ENCODE results near the gene P2RX7. TPM values are rescaled to one million over a fixed set of nuclear protein-coding genes. Genes with fewer than 3 reads are reported as not detected.
"Not testable (repeated sequence)": the region's sequence is repeated elsewhere in the genome, so short reads cannot be mapped to it uniquely, and the experiment has no call there.

The P2RX7 gene
- total RNA-seq, 1 experiment from 2014 or later, result 1.6 TPM

- Histone ChIP-seq H3K4me2 (ENCODE audit: low read length) (no peak overlapping the region), H3K27me3 (ENCODE audit: low read length) (no peaks in the 10 kb centered on the region), H3K9me3 (ENCODE audit: low read length) (no peaks in the 10 kb centered on the region), H3K79me2 (ENCODE audit: low read length) (no peaks in the 10 kb centered on the region), H3K4me1 (ENCODE audit: insufficient read depth, low read length) (peaks cover 22% of the 10 kb centered on the region), H3K36me3 (ENCODE audit: low read depth, low read length) (0 out of 2 replicates have a peak, but pooled peaks cover 4% of the 10 kb centered on the region), H3F3A (ENCODE audit: low read length, unreplicated experiment) (no peaks in the 10 kb centered on the region), H3K9ac (ENCODE audit: low read length) (no peak overlapping the region), H3K4me3 (ENCODE audit: low read length) (no peak overlapping the region), H3K27ac (ENCODE audit: low read length) (no peak overlapping the region), H3K9me2 (replicated peaks; ENCODE audit: low read length) (no peaks in the 10 kb centered on the region), H4K20me1 (ENCODE audit: low read length) (no peaks in the 10 kb centered on the region), H2AFZ (ENCODE audit: low read length) (no peak overlapping the region)
- TF ChIP-seq EZH2phosphoT487 (IDR thresholded peaks at IDR 0.05; ENCODE audit: borderline replicate concordance, low read length) (no peak), EZH2 (IDR thresholded peaks at IDR 0.05; ENCODE audit: low read length, unreplicated experiment) (no peak), CTCF (conservative IDR thresholded peaks at IDR 0.05; ENCODE audit: low read depth, low read length) (no peak)
- CTCF ChIA-PET, result no interaction called here
- POLR2A ChIA-PET (ENCODE audit: unreplicated experiment), result no interaction called here
- BruUV-seq (replicated peaks), result no TSS peak
- ATAC-seq (no peak), DNase-seq (no peak)
- intact Hi-C loops (cut with micrococcal nuclease), result no loop called here
Observed at GRCh38 chr12:121226399-121226798, 93.7 kb downstream of the P2RX7 start.

GRCh38 chr12:121226871-121227270 lies 94.2 kb downstream of the P2RX7 start:
- POLR2A ChIA-PET (ENCODE audit: unreplicated experiment); H3K27me3 ChIP-seq (ENCODE audit: low read length); CTCF ChIA-PET; DNase-seq; ATAC-seq; BruUV-seq (replicated peaks); H4K20me1 ChIP-seq (ENCODE audit: low read length); H3K4me3 ChIP-seq (ENCODE audit: low read length); H3K36me3 ChIP-seq (ENCODE audit: low read depth, low read length); intact Hi-C loops (cut with micrococcal nuclease); H3F3A ChIP-seq (ENCODE audit: low read length, unreplicated experiment); H3K9ac ChIP-seq (ENCODE audit: low read length); H2AFZ ChIP-seq (ENCODE audit: low read length); H3K79me2 ChIP-seq (ENCODE audit: low read length); H3K9me3 ChIP-seq (ENCODE audit: low read length); H3K9me2 ChIP-seq (replicated peaks; ENCODE audit: low read length): not testable (repeated sequence)
- peaks cover 22% of the 10 kb centered on the region for H3K4me1 ChIP-seq (ENCODE audit: insufficient read depth, low read length)
- H3K4me2 ChIP-seq (ENCODE audit: low read length), result peak overlapping the region; percentile 62
- peak overlapping the region; percentile 8; the same call in 1 of the 2 replicates for H3K27ac ChIP-seq (ENCODE audit: low read length)

- CTCF ChIA-PET, result no interaction called here
- POLR2A ChIA-PET (ENCODE audit: unreplicated experiment), result no interaction called here
- H3K4me1 ChIP-seq (ENCODE audit: insufficient read depth, low read length), result peaks cover 22% of the 10 kb centered on the region
- H3F3A ChIP-seq (ENCODE audit: low read length, unreplicated experiment), result no peaks in the 10 kb centered on the region
- peak; percentile 91 for DNase-seq
- intact Hi-C loops (cut with micrococcal nuclease), result no loop called here
- 0 out of 2 replicates have a peak, but pooled peaks cover 4% of the 10 kb centered on the region for H3K36me3 ChIP-seq (ENCODE audit: low read depth, low read length)
- H3K4me2 ChIP-seq (ENCODE audit: low read length), result peak overlapping the region; percentile 62
- BruUV-seq (replicated peaks), result no TSS peak
- H3K4me3 ChIP-seq (ENCODE audit: low read length), result no peak overlapping the region
- H3K27me3 ChIP-seq (ENCODE audit: low read length), result no peaks in the 10 kb centered on the region
- TF ChIP-seq CTCF (conservative IDR thresholded peaks at IDR 0.05; ENCODE audit: low read depth, low read length), result no peak
- no peak for TF ChIP-seq EZH2phosphoT487 (IDR thresholded peaks at IDR 0.05; ENCODE audit: borderline replicate concordance, low read length)
- no peak for TF ChIP-seq EZH2 (IDR thresholded peaks at IDR 0.05; ENCODE audit: low read length, unreplicated experiment)
- H3K27ac ChIP-seq (ENCODE audit: low read length), result peak overlapping the region; percentile 50
- H4K20me1 ChIP-seq (ENCODE audit: low read length), result no peaks in the 10 kb centered on the region
- H2AFZ ChIP-seq (ENCODE audit: low read length), result 0 out of 2 replicates have a peak overlapping the region, but pooled peaks have one; percentile 8
- no peaks in the 10 kb centered on the region for H3K9me2 ChIP-seq (replicated peaks; ENCODE audit: low read length)
- no peaks in the 10 kb centered on the region for H3K79me2 ChIP-seq (ENCODE audit: low read length)
- no peak overlapping the region for H3K9ac ChIP-seq (ENCODE audit: low read length)
- no peaks in the 10 kb centered on the region for H3K9me3 ChIP-seq (ENCODE audit: low read length)
- peak; percentile 58 for ATAC-seq
Observed at GRCh38 chr12:121227294-121227693, 94.6 kb downstream of the P2RX7 start.

Measured in PC-3 (cell line).